Body of pancreas (tissue), 4 donors: ENCODE measurements around the gene EHMT1.

Experiments
- CTCF ChIP-seq, 7 experiments: fragments of 450-650 bp in 4 of 7; fragments of 200-600 bp in 3 of 7; sonication (generic) in 3 of 7; IDR thresholded peaks; one replicate each; pipeline ENCODE4 v1.5.1; 2016 to 2019; ENCODE audit warnings: antibody characterized with exemption in 7 of 7
- POLR2A ChIP-seq, 3 donors: fragments of 450-650 bp; IDR thresholded peaks; one replicate each; pipeline ENCODE4 v1.6.1; 2016; ENCODE audit warnings: antibody characterized with exemption in 3 of 3, mild to moderate bottlenecking in 2 of 3

- TF ChIP-seq CTCF (IDR thresholded peaks at IDR 0.05) (no peak), POLR2A (IDR thresholded peaks at IDR 0.05) (no peak)
These were observed 73.0 kb downstream of the EHMT1 start for GRCh38 chr9:137691646-137692351.
